Lower lobe of right lung (tissue), 2 donors: ENCODE measurements around the gene PPP1R8. TPM values are rescaled to one million over a fixed set of nuclear protein-coding genes. Genes with fewer than 3 reads are reported as not detected.
A peak's percentile ranks its signal among the peaks of the same experiment; 100 is the strongest.

ENCODE experiments used
- ATAC-seq, 2 donors: fragments of 200-7000 bp; cut with Tn5 transposase; one replicate each; pipeline ENCODE4 v1.9.1; 2020 to 2022; ENCODE audit warnings: mild to moderate bottlenecking in 2 of 2, moderate library complexity in 2 of 2
- DNase-seq: peaks from one replicate; pipeline ENCODE4 v3.0.0-alpha.2; 2020
- H3K27ac ChIP-seq: fragments of 200-600 bp; one replicate; pipeline ENCODE4 v1.8.0; 2022
- H3K27me3 ChIP-seq: fragments of 200-600 bp; one replicate; pipeline ENCODE4 v1.8.0; 2022; ENCODE audit warnings: low read depth
- H3K36me3 ChIP-seq: fragments of 200-600 bp; one replicate; pipeline ENCODE4 v1.8.0; 2022; ENCODE audit warnings: mild to moderate bottlenecking
- H3K4me1 ChIP-seq: fragments of 200-600 bp; one replicate; pipeline ENCODE4 v1.8.0; 2022
- H3K4me3 ChIP-seq: fragments of 200-600 bp; one replicate; pipeline ENCODE4 v1.8.0; 2022; ENCODE audit warnings: mild to moderate bottlenecking
- H3K9me3 ChIP-seq: fragments of 200-600 bp; one replicate; pipeline ENCODE4 v1.8.0; 2022
- intact Hi-C: fragments of 100-400 bp; cut with DNase I; formaldehyde crosslinking; loops from one replicate; pipeline ENCODE4 v1.11.0; 2022
- total RNA-seq: library from RNA; stranded (reverse); fragmentation: NEBNext Ultra II Directional; extraction: Animal tissue kit (Norgen Biotek cat#: 25700); gene quantifications from one replicate; pipeline ENCODE4 v1.2.1, GENCODE V29; 2021
- TF ChIP-seq, protein P1 (sequence below): fragments of 200-600 bp; IDR thresholded peaks from one replicate; pipeline ENCODE4 v1.8.0; 2022; ENCODE audit warnings: antibody characterized with exemption, mild to moderate bottlenecking
- donor health status: DM: no; HTN: yes; CAD: no; lungs with severe emphysema.

Gene PPP1R8
- total RNA-seq, 1 donor from 2014 or later = 31.3 TPM

DNA sequence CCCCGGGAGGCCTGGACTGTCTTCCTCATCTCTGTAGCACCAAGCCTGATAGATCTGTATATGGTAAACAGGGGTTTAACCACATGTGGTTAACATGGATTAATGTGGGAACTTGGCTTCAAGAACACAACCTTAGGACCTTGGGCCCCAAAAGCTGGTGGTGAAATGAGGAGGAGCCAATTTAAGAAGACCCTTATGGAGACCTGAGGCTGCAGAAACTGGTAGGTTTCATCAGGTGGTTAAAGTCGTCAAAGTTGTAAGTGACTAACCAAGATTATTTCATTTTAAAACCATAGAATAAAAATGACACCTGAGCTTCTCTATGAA is 55.7 kb downstream of the PPP1R8 start:
- Histone ChIP-seq H3K27ac (peak overlapping the region; percentile 75), H3K36me3 (peaks cover 81% of the 10 kb centered on the region), H3K4me1 (peaks cover 61% of the 10 kb centered on the region), H3K27me3 (no peaks in the 10 kb centered on the region), H3K9me3 (no peaks in the 10 kb centered on the region), H3K4me3 (peak overlapping the region; percentile 6)
- ATAC-seq (no peak), DNase-seq (no peak)
- intact Hi-C loops = no loop called here
- TF ChIP-seq, protein P1, sequence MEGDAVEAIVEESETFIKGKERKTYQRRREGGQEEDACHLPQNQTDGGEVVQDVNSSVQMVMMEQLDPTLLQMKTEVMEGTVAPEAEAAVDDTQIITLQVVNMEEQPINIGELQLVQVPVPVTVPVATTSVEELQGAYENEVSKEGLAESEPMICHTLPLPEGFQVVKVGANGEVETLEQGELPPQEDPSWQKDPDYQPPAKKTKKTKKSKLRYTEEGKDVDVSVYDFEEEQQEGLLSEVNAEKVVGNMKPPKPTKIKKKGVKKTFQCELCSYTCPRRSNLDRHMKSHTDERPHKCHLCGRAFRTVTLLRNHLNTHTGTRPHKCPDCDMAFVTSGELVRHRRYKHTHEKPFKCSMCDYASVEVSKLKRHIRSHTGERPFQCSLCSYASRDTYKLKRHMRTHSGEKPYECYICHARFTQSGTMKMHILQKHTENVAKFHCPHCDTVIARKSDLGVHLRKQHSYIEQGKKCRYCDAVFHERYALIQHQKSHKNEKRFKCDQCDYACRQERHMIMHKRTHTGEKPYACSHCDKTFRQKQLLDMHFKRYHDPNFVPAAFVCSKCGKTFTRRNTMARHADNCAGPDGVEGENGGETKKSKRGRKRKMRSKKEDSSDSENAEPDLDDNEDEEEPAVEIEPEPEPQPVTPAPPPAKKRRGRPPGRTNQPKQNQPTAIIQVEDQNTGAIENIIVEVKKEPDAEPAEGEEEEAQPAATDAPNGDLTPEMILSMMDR = no peak

GRCh38 chr1:27886744-27887143 is 56.2 kb downstream of the PPP1R8 start:
- intact Hi-C loops = no loop called here
- peaks cover 81% of the 10 kb centered on the region for H3K36me3 ChIP-seq
- TF ChIP-seq, protein P1 = no peak
- H3K4me1 ChIP-seq = peaks cover 65% of the 10 kb centered on the region
- no peak overlapping the region for H3K4me3 ChIP-seq
- H3K27me3 ChIP-seq = no peaks in the 10 kb centered on the region
- H3K9me3 ChIP-seq = no peaks in the 10 kb centered on the region
- ATAC-seq (no peak), DNase-seq (no peak)
- peak overlapping the region; percentile 43 for H3K27ac ChIP-seq

DNA sequence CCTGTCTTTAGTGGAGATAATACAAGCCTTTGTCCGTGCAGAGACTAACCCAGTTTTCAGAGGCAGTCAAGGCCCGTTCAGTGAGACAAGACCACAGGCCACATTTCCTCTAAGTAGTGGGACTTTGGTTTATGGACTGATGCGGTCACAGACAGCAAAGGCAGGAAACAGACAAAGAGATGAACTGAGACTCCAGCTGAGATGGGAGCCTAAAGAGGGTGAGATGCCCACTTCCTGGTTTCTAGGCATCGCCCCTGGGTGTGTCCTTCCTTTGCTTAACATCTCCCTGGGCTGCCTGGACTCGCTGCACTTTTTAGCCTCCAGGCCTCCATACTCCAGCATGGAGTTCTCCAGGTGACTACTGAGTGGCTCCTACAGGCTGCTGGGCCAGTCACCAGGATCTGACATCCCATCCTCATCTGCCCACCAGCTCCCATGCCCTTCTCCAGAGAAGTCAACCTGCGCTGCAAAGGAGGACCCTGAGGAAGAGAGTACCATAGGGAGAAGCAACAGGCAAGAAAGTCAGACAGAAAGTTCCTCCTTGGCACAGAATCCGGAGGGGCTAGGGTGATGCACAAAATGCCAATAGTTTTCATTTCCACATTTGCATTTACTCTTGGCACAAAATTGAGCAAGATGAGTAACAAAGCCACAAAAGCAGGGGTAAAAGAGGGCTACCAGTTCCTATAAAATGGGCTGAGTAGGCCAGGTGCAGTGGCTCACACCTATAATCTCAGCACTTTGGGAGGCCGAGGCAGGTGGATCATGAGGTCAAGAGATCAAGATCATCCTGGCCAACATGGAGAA is 56.8 kb downstream of the PPP1R8 start:
- Histone ChIP-seq H3K27me3 (no peaks in the 10 kb centered on the region), H3K4me3 (no peak overlapping the region), H3K27ac (peak overlapping the region; percentile 56), H3K9me3 (no peaks in the 10 kb centered on the region), H3K4me1 (peaks cover 67% of the 10 kb centered on the region), H3K36me3 (peaks cover 81% of the 10 kb centered on the region)
- TF ChIP-seq, protein P1 = no peak
- ATAC-seq (peak; percentile 25 to 39), DNase-seq (no peak)
- intact Hi-C loops = no loop called here

GRCh38 chr1:27889506-27889905 is 58.9 kb downstream of the PPP1R8 start:
- DNase-seq = no peak
- H3K27ac ChIP-seq = no peak overlapping the region

DNA sequence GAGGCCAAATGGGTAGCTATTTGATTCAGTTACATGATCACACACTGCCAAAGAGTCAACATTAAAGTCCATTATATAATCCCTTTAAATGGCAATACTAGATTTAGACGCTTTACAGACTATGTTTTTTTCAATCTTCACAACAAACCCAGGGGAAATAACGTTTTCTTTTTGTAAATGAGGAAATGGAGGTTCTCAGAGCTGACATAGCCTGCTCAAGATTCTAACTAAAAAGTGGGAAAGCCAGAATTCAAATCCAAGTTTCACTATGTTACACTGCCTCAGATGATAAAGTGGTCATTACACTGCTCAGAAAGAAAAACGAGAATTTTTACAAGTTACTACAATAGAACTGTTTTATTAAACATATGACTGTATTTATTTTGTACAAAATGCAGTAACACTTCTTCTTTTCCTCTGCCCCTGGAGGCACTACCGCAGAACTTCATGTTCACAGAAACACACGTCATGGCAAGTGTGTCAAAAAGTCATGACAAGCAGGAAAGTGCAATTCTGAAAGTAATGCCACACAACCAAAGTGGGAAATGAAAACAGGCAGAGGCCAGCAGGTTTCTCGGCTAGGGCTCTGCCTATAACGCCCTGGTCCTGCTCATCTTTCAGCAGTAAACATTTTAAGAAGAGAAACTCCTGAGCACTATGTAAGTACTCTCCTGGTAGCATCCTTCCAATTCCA is 60.8 kb downstream of the PPP1R8 start:
- intact Hi-C loops = no loop called here
- H3K4me1 ChIP-seq = peaks cover 36% of the 10 kb centered on the region
- no peaks in the 10 kb centered on the region for H3K9me3 ChIP-seq
- no peak overlapping the region for H3K4me3 ChIP-seq
- peaks cover 93% of the 10 kb centered on the region for H3K36me3 ChIP-seq
- no peaks in the 10 kb centered on the region for H3K27me3 ChIP-seq
- TF ChIP-seq, protein P1 = peak; percentile 27
- DNase-seq = no peak
- peak overlapping the region; percentile 42 for H3K27ac ChIP-seq
- peak; percentile 62 to 73 for ATAC-seq

More at GRCh38 chr1:27889506-27889905, 58.9 kb downstream of the PPP1R8 start:
- H3K4me1 ChIP-seq = peaks cover 51% of the 10 kb centered on the region
- H3K27me3 ChIP-seq = no peaks in the 10 kb centered on the region
- ATAC-seq = no peak
- no peak overlapping the region for H3K4me3 ChIP-seq
- intact Hi-C loops = no loop called here
- H3K9me3 ChIP-seq = no peaks in the 10 kb centered on the region
- H3K36me3 ChIP-seq = peaks cover 81% of the 10 kb centered on the region
- TF ChIP-seq, protein P1 = no peak
